ENCODE measurements around the gene TBX19.

The TBX19 gene

DNA sequence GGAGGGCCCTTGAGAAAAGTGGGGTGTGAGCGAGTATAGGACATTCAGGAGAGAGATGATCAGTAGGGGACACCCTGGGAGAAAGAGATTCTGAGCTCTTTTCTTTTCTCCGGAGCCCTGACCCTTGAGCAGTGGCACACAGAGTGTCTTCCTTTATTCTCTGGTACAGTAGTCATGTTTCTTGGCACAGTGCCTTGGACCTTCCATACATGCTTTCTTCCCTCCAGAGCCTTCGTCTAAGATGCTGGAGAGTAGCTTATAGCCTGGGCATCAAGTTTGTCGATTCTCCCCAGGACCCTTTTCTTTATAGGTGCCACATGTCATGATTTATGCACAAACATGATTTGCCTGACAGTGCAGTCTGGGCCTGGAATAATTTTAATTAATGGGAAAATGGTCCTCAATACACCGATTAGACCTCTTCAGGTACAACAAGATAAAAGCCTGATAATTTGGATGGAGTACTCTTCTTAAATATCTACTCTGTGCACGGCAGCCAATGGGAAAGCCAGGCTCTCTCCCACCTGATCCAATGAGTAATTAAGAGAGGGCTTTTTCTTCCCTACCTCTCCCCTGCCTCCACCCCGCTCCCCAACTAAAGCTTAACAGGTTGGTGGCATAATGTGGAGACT lies at the start of gene TBX19:
TBX19 (plus strand) TSS at position 582 of the 632 bp plus-strand sequence. CDS start 214 bp downstream, outside the sequence.
- DNase-seq: no peak

DNA sequence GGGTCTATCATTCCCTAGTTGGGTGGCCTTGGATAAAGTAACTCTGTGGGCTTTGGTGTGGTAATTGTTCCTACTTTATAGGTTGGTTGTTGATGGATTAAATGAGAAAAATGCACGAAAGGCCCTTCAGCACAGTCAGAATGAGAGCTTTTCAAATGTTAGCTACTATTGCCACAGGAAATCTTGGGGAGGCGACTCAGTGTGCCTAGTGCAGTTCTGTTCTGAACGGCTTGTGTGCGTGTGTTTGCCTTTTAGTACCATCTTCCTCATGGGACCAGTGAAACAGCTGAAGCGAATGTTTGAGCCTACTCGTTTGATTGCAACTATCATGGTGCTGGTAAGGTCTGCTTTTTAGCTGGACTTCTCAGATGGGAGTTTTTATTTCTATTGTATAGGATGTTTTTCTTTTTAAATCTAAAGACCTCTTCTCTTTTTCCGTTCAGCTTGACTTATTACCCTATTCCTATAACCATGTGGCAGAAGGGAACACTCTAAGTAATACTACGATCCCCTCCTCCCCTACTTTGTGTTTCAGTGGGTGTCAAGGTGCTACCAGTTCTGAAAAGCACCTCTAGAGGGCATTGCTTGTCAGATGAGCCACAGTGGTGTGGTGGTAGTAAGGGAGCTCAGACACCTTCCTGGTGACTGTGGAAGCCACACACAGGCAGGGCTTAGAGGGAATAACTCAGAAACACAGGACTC lies 45.7 kb upstream of the TBX19 start:
- peak; percentile 50 for DNase-seq

DNA sequence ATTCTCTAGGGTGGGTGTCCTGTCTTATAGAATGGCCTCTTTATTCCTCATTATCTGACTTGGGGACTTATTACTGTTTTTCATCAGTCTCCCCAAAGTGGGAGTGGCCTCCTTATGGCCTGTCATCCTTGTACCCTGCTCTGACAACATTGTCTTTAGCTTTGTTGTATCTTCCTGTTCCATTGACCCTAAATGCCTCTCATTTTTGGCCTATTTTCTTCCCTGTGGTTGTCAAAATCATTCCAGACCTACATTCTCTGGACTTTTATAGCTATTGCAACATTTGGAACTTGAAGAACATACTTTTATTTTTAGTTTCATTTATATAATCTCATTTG lies 45.2 kb upstream of the TBX19 start:
- DNase-seq: no peak

DNA sequence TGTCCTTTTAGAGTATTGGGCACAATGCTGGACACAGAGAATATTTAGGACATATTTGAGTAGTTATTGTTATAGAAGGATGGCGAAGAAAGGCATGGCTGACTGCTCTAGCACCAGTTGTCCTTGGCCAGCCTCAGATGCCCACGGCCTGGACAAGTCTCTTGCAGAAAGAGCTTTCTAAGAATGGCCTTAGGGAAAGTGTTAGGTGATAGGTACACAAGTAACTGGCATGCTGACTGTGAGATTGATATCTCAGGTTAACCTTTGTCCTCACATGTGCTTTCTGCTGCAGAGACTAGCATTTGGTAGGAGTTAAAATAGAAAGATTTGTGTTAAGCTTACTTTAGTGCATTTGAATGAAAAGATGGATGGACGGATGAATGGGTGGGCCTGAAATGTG lies 44.7 kb upstream of the TBX19 start:
- DNase-seq: no peak

DNA sequence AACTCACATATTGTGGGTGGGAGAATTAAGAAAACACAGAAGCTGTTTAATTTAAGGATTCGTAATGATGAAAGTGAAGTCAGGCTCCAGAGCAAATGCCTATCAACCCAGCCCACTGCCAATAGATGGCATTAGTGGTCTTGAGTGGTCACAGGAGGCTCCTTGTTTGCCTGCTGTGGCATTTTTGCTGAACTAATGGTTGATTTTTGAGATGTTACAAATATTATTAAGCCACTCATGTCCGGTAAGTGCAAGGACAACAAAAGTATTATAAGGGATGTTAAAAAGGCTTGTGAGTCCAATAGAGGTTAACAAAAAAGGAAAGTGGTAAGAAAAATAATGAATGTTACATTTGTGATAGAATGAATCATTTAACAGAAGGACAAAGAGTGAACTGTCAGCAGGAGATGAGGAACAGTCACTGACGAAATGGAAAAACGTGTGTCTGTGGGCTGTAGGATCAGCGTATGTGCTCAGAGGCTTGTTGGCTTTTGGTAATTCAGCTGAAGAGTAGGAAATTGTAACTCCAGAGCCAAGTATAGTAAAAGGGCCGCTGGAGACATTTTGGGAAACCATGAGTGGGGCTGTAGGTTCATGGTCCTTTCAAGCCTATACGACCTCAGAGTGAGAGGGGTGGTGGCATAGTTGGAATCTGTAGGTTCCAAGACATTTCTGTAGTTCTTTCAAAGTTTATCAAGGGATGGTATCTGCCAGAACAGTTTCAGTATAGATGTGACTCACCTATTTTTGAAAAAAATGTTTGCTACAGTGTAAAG lies 43.7 kb upstream of the TBX19 start:
- peak; percentile 58 for DNase-seq

DNA sequence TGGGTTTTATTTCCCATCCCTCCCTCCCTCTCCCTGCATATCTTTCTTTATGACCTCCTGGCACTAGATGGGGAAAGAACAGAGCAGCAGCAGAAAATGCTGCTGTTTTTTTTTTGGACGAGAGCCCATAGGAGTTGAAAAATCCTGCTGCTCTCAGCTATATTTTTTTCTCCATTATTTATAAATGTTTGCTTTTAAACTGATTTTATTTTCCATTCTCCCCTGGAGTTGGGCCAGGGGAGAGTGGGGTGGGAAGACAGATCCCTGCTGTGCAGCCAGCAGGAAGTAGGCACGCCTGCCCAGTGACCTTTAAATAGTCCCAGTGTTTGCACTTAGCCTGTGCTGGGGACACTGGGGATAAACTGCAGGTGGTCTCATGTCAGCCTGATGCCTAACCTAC lies 37.5 kb upstream of the TBX19 start:
- DNase-seq: no peak

DNA sequence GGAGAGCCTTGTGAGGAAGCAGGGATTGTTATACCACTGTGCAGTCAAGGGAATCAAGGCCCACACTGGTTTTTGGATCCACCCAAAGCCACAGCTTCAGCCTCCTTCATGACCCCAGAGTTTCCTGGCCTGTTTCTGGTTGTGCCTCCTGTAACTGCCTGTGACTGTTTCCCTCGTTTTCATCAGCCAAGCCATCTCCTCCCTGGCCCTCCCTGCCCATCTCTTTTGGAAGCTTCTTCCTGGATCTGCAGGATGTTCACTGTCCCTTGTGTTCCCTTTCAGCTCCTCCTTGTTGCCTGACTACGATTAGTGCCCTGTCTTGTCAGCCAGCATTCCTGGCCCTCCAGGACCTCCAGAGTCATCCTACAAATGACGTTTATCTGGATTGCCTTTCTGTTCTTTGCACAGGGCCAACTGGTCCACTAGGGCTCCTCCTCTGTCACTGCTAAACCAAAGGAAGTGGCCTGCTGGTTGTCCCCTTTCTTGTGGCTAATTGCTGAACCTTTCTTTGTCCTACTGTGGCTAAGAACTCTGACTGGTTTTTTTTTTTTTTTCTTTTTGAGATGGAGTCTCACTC lies 37.0 kb upstream of the TBX19 start:
- DNase-seq: no peak

DNA sequence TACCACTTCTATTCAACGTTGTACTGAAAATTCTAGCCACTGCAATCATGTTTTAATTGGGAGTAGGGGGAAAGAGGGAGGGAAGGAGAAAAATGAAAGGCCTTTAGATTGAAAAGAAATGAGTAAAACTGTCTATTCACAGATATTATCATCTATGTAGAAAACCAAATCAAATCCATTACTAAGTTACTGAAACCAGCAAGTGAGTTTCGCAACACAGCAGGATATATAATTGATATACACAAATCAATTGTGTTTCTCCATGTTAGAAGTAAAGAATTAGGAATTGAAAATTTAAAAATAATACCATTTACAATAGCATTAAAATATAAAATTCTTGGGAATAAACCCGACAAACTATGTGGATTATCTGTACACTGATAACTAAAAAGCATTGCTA lies 35.6 kb upstream of the TBX19 start:
- DNase-seq: no peak

DNA sequence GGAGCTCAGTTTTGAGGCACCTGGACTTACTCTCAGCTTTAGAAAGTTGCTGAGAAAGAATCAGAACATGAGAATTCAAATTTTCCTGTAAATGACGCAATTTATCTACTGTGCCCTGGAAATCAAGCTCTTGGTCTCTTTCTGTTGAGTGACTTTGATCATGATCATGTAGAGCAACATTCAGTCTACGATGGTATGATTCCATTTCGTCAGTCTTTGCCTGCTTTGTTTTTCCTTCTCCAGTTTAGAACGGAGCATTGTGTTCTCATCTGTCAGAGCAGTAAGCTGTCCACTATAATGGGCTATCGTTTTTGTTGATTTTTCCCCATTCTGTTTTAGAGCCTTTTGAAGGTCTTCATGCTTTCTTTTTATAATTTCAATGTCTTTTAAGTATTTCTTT lies 34.2 kb upstream of the TBX19 start:
- no peak for DNase-seq

DNA sequence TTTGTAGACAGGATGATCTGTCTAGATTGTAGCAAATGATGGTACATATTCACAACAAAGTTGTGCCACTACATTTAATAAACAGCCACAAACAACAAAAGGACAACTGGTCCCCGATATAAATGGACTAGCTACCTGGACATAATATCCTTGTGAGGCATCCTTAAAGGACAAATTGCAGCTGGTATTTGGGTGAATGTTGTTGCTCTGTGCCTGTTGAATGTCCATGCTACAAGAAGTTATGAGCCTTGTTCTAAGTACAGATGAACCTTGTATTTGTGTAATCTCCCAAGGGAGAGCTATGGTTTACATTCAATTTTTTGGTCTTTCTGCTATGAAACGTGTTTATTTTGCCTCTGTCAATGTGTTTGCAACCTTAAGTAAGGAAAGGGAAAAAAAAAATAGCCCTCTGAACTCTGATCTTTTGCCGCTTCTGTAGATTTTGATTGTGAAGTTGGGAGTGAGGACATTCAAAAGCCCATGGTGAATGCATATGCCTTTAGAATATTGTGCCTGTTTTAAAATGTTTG lies 28.4 kb upstream of the TBX19 start:
- no peak for DNase-seq

DNA sequence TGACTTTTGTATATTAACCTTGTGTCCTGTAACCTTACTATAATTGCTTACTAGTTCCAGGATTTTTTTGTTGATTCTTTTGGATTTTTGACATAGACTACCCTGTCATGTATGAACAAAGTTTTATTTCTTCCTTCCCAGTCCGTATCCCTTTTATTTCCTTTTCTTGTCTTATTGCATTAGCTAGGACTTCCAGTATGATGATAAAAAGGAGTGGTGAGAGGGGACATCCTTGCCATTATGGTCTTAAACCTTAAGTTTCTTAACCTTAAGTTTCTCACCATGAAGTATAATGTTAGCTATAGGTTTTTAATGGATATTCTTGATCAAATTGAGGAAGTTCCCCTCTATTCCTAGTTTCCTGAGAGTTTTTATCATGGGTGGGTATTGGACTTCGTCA lies 24.5 kb upstream of the TBX19 start:
- DNase-seq: no peak

DNA sequence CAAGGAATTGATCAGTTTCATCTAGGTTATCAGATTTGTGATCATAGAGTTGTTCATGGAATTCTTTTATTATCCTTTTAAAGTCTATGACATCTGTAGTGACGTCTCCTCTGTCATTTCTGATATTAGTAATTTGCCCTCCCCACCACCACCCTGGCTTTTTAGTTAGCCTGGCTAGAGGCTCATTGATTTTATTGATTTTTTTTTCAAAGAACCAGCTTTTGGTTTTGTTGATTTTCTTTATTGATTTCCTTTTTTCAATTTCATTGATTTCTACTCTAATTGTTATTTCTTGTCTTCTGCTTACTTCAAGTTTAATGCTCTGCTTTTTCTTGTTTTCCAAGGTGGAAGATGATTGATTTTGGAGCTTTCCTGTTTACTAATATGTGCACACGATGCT lies 23.3 kb upstream of the TBX19 start:
- DNase-seq: no peak

DNA sequence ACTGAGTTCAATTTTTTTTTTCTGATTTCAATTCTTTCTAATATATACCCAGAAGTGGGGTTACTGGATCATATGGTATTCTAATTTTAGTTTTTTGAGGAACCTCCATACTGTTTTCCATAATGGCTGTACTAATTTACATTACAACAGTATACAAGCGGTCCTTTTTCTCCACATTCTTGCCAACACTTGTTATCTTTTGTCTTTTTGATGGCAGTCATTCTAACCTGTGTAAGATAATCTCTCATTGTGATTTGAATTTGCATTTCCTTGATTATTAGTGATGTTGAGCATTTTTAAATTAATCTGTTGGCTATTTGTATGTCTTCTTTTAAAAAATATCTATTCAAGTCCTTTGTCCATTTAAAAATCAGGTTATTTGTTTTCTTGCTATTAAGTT lies 21.1 kb upstream of the TBX19 start:
- DNase-seq: no peak

DNA sequence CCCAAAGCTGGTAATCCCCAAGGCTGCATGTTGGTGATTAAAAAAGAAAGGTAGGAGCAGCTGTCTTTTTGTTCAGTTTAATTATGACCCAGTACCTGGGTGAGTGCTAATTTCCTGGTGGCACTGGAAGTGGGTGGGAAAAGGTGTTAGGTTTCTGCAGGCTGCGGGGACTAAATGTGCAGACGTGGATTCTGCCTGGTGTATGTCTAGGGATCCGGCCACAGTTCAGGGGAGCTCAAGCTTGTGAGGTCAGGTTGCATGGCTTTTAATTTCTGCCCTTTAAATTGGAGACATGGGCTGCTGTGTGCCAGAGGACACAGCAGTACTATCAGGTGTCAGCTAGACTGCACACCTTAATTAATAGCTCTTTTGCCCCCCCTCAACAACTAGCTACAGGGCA lies 20.3 kb upstream of the TBX19 start:
- DNase-seq: no peak

DNA sequence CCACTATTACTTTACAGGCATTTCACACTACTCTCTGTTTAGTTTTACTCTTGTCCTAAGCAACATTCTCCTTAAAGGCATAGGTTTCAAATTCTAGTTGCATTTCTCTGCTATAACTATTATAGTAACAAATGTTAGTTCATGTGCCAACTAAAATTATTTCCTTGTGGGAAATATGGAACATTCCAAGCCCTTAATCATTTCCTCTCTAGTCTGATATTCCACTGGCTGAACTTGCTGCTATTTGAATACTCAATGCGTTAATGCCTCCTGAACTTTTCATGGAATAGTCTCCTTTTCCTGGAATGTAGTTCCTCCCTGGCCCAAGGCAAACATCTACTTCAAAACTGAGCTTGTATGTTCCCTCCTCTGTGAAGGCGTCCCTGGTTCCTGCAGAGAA lies 19.3 kb upstream of the TBX19 start:
- DNase-seq: no peak

DNA sequence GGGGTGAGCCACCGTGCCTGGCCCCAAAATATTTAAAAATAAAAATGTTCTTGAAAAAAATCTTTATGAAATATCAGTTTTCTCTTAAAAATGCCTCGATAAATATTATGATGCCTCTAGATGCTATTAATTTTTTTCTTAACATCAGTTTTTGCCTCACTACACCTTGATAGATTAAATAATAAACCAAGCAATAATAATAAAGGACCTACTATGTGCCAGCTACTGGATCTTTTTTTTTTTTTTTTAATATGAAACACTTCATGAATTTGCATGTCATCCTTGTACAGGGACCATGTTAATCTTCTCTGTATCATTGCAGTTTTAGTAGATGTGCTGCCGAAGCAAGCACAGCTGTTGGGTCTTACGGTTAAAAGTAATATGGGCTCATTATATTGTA lies 17.5 kb upstream of the TBX19 start:
- DNase-seq: no peak

DNA sequence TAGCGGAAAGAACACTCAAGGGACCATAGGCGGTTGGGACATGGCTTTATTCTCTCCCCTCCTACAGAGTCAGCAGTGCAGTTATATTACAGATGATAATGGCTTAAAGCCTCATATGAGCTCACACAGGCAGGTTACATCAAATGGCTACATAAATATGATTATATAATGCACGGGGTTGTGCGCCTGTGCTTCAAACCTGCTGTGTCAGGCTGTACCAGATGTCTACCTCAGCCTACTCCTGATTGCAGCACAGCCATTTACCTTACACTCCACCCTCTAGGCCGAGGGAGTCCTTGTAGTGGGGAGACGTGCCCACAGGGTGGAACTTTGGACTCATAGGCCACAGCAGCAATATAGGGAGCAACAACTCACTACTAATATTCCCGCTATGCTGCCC lies 16.4 kb upstream of the TBX19 start:
- DNase-seq: no peak

DNA sequence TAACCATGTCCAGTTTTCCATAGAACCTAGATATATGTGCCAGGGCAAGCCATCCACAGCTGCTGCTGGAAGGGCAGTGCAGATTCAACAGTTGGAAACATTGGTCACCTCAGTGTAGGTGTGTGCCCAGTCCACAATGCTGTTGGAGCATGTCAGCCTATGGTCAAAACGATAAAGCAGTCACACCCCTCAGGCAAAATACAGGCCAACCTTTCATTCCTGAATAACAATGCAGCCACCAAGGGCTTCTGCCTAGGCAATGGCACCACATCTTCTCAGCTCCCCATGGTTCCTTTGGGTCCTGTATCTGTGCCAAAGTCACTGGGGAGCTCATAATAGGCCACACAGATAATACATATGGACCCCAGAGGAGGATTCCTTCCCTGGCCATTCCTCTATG lies 15.1 kb upstream of the TBX19 start:
- no peak for DNase-seq

DNA sequence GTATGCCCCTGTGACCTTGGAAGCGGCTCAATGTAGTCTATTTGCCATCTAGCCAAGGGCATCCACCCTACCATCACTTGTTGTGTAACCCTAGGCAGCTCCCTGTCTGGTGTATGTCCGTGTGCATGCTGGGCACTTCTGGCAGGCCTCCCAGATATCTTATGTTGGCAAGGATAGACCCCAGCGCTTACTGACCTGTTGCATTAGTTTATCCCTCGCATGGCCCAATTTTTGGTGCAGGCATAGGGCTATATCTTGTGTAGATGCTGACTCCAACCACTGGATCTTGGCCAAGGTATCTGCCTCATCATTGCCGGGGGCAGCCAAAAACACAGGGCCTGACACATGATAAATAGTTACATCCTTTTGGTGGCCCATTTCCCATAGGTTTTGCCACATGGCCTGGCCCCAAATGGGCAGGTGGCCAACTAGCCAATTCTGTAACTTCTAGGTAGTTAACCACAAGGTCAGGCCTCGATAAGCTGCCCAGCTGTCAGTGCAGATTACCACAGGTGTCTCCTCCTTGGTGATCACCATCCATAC lies 14.0 kb upstream of the TBX19 start:
- DNase-seq: no peak

DNA sequence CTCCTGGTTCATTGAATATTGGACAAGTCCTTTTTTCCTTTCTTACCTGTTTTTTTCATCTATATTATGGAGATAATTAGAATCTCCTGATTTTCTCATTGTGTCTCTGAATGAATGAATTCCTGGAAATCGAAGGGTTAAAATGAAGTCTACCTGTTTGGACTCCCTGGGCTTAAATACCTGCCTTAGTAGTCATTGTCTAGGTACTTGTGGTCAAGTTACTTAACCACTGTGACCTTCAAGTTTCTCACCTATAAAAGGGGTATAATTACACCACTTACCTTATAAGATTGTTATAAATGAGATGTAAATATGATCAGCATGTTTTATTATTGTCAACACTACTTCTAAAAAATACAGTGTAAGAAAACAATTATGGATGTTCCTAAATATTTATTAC lies 9.0 kb upstream of the TBX19 start:
- DNase-seq: no peak

DNA sequence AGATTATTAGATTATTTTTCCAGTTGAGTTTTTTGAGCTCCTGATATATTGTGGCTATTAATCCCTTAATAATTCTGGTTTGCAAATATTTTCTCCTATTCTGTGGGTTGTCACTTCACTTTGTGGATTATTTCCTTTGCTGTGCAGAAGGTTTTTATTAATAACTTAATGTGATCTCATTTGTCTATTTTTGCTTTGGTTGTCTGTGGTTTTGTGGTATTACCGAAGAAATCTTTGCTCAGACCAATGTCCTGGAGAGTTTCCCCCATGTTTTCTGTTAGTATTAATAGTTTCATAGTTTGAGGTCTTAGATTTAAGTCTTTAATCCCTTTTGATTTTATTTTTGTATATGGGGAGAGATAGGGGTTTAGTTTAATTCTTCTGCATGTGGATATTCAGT lies 7.1 kb upstream of the TBX19 start:
- DNase-seq: no peak

DNA sequence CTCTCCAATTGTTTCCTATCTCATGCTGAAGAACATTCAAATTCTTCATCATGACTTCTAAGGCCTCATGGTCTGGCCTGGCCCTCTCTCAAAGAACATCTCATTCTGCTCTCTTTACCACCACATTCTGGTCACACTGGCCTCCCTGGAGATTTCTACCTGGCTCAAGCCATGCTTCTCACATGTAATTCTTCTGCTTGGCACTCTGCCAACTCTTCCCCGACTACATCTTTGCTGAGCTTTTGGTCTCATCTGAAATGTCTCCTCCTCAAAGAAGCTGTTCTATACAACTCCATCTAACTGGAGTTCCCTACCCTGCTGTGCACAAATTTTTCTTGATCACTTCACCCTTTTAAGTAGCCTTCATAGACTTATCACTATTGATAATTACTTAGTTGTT lies 1.4 kb upstream of the TBX19 start:
- DNase-seq: no peak

DNA sequence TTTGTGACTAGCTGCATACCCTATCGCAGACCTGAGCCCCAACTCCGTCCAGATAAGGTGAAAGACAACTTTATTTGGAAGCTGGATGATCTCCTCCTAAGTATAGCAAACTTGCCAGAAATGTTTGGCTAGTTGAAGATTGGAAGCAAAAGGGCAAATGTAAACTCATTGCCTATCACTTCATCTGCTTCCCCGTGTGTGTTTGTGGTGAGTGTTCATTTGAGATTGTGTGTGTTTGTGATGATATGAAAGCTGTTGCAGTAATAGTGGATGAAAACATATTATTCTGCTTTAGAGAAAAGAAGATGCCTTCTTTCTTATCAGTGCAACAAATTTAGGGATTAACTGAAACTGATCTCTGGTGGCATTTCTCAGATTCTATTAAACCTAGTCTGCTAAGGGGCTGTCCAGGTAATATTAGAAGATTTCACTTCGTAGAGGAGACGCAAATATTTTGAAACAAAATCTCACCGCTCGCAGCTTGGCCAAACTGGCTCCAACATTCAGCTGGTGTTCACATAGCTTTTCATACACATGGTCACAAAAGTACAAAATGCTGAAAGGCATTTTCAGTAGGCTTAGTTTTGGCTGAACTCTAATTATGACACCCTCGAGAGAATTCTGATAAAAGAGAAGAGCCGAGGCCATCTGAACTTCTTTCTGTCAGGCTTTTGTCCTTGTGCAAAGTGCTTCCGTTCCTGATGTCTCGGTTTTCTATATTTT lies 1.1 kb downstream of the TBX19 start:
- no peak for DNase-seq
